ENCODE results near the gene VPS4B.

- TF ChIP-seq EP300 (IDR thresholded peaks at IDR 0.05) (no peak), POLR2A (IDR thresholded peaks at IDR 0.05) (no peak)
These were observed 43.2 kb downstream of the VPS4B start for GRCh38 chr18:63378919-63379638.
